Amygdala (tissue), 56 donors: Measurements from ENCODE around the gene CDK17.
A peak's percentile ranks its signal among the peaks of the same experiment; 100 is the strongest.
"Not testable (repeated sequence)": the region's sequence is repeated elsewhere in the genome, so short reads cannot be mapped to it uniquely, and the experiment has no call there.

Experiments used
- DNase-seq, 56 donors: peaks; one replicate each; lab custom pipeline; 2025; lab: John Stamatoyannopoulos, UW

Gene CDK17

DNA sequence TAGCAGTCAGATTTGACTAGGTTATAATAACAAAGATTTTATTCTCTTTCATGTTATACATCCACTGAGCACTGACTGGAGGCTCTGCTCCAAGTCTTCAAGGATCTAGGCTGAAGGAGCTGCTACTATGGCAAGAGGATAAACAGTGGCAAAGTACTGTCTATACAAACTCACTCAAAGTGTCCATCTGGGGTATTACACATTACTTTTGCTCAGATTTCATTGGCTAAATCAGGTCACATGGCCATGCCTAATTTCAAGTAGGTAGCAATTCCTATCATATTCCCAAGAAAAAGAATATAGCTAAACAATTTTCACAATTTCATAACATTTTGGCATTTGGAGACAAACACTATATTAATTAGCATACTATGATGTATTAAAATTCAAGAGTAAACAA lies 40.9 kb downstream of the CDK17 start:
- no peak for DNase-seq

DNA sequence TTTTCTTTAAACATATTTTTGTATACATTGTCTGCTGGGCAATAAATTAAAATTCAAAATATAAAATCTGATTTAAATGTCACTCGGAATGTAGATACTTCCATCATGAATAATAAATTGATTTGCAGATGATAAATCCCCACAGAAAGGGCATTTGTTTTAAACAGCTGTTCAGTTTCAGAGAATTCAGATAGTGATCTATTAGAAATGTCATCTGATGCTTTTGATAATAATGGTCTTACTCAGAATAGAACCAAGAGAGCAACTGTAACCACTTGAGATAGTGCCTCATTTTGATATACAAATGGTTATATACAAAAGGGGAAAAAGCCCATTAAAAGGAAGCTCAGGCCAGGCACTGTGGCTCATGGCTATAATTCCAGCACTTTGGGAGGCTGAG lies 43.4 kb downstream of the CDK17 start:
- DNase-seq, result no peak

DNA sequence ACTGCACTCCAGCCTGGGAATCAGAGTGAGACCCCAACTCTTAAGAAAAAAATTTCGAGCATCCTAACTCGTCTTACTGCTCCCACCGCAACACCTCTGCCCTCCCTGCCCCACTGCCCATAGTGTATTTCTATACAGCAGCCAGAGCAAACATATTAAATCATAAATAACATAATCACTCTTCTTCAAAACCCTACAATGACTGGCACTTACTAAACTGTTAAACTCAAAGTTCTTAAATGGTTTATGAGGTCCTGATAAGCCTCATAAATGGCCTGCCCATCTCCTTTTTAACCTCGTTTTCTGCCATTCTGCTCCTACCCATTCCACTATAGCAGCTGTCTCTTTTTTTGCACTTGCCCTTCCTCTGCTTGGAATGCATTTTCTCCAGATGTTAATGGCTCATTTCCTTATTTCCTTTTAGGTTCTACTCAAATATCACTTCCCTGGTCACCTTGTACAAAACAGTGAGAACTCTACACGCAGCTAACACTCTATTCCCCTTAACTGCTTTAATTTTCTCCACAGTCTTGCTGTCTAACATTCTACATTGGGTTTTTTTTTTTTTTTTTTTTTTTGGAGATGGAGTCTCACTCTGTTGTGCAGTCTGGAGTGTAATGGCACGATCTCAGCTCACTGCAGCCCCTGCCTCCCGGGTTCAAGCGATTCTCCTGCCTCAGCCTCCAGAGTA lies 45.2 kb downstream of the CDK17 start:
- no peak for DNase-seq

DNA sequence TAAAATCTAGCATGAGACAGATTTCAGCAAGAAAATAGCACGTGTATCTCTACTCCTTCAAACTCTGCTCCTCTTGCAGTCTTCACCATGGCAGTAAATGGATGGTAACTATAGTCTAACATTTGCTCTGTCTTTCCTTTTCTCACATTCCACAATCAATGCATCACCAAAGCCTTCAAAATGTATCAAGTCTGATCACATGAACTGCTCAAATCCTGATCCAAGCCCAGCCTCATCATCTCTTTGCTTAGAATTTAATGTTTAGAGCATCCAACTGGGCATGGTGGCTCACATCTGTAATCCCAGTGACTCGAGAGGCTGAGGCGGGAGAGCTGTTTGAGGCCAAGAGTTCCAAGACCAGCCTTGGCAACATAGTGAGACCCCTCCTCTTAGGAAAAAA lies 45.9 kb downstream of the CDK17 start:
- no peak for DNase-seq

DNA sequence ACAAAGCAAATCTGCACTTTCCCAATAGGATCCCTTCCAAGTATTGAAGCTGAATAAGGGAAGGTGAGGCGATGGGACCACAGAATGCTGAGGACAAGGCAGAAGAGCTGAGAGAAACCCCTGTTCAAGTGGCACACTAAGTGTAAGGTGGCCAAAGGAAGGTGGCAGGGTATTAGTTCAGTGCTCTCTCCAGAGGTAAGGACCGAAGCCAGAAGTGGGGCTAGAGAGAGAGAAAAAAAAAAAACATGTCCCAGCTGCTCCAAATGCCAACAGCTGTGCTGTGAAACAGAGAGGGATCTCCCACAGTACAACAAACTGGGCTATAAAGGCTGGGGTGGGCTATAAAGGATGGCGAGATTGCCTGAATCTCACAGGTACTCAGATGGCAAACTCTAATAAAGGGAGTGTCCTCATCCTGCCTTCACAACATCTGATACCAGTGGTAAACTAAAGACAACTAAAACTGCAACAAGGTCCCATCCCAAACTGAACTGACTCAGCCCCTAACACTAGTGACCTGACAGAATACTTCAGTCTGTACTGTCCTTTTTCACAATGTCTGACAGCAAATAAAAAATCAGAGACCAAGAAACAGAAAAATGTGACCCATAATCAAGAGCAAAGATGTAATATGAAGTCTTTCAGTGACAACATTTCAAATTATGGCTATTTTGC lies 47.9 kb downstream of the CDK17 start:
- DNase-seq, result no peak

DNA sequence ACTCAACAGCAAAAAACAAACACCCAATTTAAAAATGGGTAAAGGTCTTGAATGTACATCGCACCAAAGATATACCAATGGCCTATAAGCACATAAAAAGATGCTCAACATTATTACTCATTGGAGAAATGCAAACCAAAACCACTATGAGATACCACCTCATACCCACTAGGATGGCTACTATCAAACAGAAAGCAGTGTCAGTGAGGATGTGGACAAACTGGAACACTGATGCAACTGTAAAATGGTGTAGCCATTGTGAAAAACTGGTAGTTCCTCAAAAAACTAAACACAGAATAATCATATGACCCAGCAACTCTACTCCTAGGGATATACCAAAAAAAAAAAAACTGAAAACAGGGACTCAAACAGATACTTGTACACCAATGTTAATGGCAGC lies 49.3 kb downstream of the CDK17 start:
- no peak for DNase-seq

DNA sequence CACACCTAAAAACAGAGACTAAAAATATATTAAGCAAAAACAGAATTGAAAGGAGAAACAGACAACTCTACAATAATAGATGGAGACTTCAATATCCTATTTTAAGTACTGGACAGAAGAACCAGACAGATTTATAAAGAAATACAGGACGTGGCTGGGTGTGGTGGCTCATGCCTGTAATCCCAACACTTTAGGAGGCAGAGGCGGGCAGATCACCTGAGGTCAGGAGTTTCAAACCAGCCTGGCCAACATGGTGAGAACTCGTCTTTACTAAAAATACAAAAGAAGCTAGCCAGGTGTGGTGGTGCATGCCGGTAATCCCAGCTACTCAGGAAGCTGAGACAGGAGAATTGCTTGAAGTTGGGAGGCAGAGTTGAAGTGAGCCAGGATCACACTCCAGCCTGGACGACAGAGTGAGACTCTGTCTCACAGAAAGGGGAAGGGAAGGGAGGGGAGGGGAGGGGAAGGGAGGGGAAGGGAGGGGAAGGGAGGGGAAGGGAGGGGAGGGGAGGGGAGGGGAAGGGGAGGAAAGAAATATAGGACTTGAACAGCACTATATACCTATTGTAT lies 53.0 kb downstream of the CDK17 start:
- peak in 1 of 56 donors; percentile 7 for DNase-seq

DNA sequence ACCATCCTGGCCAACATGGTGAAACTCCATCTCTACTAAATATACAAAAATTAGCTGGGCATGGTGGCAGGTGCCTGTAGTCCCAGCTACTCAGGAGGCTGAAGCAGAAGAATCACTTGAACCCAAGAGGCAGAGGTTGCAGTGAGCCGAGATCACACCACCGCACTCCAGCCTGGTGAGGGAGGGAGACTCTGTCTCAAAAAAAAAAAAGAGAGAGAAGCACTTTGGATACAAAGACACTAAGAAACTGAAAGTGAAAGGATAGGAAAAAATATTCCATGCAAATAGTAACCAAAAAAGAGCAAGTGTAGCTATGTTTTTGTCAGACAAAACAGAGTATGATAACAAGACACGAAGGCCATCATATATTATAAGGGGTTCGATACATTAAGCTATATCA lies 53.5 kb downstream of the CDK17 start:
- not testable (repeated sequence) for DNase-seq

DNA sequence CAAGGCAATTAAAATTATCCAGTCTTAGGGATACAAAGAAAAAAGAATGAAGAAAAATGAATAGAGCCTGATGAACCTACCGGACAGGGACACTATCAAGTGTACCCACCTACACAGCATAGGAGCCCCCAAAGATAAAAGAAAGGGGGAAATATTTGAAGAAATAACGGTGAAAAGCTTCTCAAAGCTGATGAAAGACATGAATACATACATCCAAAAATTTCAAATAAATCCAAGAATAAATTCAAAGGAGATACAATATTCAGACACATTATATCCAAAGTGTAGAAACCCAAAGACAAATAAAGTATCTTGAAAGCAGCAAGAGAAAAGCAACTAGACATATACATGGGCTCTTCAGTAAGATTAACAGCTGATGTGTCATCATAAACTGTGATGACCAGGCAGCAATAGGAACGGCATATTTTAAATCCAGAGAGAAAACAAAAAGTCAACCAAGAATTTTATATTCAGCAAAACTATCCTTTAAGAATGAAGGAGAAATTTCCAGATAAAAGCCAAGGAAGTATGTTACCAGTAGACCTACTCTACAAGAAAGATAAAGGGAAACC lies 56.0 kb downstream of the CDK17 start:
- DNase-seq, result no peak

DNA sequence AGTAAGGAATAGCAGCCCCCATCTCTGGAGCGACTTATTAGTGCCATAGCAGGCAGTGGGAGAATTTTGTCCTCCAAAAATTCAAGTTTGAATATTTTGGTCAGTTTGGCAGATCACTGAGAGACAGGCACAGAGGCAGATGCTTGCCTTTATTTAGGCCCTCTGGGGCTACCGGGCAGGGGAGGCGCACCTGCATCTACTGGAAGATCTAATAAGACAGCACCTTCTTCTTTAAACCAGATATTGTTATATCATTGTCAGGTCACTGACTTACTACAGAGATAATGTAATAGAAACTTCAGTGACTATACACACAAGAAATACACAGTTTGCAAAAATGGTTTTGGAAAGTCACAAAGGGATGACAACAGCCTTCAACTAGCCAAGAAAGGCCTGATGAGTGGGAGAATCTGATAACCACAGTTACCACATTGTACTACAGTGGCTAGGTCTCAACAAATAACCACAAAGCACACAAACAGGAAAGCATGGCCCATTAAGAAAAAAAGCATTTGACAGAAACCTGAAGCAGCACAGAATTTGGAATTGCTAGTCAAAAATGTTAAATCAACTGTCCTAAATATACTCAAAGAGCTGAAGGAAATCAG lies 56.8 kb downstream of the CDK17 start:
- DNase-seq, result no peak

DNA sequence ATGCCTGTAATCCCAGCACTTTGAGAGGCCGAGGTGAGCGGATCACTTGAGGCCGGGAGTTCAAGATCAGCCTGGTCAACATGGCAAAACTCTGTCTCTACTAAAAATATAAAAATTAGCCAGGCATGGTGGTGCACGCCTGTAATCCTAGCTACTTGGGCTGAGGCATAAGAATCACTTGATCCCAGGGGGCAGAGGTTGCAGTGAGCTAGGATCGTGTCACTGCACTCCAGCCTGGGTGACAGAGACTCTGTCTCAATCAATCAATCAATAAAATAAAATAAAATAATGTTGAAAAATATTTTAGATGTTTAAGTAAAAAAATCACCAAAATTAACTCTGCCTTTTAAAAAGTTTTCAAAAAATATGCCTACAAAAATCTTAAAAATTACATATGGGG lies 60.6 kb downstream of the CDK17 start:
- not testable (repeated sequence) for DNase-seq

DNA sequence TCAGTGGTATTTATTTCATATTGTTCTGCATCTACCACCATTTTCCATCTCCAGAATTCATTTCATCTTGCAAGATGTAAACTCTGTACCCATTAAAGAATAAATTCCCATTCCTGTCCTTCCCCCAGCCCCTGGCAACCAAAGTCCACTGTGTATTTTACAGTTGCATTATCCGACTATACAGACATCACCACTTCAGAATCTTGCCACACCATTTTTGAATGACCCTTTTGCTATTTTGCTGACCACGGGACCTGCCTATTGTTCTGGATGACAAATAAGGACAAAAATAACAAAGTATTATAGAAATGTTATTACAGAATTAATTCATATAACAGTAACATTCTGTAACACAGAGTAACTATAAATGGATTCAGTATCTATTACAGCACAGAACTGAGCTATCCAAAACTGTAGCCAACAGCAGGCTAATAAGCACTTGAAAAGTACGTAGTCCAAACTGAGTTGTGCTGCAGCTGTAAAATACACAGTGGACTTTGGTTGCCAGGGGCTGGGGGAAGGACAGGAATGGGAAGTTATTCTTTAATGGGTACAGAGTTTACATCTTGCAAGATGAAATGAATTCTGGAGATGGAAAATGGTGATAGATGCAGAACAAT lies 61.3 kb downstream of the CDK17 start:
- DNase-seq, result no peak

DNA sequence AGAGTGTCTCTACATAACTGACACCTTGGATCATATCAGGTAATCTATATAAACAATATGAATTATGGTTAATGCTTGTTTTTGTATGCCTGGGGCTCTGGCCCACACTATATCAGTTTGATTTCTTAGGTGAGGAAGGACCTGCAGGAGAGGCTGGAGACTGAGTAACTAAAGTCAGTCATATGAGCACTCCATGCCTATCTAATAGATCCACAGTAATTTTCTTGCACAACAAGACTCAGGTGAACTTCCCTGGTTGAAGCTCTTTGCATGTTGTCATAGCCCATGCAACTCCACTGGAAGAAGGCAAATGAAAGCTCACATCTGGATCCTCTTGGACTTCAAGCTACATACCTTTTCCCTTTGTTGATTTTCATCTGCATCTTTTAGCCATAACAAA lies 62.3 kb downstream of the CDK17 start:
- DNase-seq, result no peak

DNA sequence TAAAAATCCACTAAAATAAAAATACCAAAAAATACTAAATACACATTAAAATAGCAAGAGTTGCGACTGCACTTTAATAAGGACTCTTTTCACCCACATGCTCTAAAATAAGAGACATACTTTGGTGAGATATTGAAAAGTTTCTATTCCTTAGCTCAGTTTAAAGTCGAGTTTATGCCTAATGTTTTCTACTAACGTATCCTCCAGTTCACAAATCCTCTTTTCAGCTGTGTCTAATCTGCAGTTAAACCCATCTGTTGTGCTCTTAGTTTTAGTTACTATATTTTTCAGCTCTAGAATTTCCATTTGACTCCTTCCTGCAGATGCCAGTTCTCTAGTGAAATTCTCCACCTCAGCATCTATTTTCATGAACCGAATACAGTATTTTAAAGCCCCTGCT lies 63.8 kb downstream of the CDK17 start:
- DNase-seq, result no peak

DNA sequence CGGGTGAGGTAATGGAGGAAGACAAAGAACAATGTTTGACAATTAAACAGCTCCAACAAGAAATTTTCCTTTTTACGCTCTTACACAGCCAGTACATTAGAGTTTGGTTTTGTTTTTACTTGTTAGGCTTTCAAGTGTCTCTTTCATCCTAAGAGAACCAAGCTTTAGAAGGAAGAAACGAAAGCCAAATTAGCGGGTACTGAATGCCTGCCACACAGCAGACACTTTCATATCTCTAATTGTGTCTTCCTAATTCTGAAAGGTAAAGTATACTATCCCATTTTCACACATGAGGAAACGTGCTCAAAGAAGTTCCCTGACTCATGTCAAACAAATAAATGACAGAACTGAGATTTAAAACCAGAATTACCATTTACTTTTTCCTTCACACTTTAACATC lies 65.0 kb downstream of the CDK17 start:
- DNase-seq, result no peak

DNA sequence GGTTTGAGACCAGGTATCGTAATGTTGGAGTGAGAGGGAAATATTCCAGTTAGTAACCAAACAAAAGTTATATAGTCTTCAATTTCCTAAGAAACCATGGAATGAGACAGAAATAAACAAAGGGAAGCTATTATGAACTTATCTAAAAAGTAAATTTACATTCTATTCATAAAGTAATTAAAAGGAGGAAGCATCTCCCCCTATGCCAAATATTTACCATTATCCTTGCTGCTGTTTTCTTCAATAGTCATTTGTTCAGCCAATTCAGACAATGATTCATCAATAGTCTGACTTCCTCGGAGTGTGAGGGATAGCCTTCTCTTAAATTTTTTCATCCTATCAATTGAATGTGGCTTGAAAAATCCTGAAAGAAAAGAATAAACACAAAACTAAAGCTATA lies 65.7 kb downstream of the CDK17 start:
- no peak for DNase-seq

DNA sequence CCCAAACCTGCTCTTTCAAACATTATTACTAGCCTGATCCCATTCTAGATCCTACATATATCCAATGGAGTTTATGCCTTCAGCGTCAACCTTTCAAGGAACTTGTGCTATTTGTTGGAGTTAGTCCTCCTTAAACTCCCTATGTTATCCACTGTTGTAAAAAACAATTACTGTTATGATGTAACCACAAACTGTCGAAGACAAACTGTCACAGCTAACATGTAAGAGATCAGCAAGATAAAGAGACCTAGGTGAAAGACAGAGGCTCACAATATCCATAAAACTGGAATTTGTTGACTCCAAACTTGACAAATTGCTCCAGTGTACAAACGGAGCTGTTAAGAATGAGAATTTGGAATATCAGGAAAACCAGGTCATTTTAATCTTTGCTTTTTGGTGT lies 70.7 kb downstream of the CDK17 start:
- no peak for DNase-seq

DNA sequence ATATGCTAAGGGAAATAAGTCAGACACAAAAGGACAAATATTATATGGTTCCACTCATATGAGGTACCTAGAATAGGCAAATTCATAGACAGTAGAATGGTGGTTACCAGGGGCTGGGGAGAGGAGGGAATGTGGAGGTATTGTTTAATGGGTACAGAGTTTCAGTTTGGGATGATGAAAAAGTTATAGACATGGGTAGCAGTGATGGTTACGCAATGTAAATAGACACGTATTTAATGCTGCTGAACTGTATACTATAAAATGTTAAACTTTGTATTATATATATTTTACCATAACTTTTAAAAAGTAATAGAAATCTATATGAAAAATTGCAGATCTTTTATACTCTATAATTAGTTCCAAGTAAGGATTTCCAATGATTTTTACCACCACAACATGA lies 71.2 kb downstream of the CDK17 start:
- DNase-seq, result no peak

DNA sequence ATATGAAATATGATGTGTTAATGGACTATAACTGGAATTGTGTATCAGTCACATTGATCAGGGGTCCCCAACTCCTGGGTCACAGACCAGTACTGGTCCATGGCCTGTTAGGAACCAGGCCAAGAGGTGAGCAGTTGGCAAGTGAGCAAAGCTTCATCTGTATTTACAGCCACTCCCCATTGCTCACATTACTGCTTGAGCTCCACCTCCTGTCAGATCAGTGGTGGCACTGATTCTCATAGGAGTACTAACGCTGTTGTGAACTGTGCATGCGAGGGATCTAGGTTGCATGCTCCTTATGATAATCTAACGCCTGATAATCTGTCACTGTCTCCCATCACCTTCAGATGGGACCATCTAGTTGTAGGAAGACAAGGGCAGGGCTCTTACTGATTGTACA lies 72.3 kb downstream of the CDK17 start:
- DNase-seq, result no peak

DNA sequence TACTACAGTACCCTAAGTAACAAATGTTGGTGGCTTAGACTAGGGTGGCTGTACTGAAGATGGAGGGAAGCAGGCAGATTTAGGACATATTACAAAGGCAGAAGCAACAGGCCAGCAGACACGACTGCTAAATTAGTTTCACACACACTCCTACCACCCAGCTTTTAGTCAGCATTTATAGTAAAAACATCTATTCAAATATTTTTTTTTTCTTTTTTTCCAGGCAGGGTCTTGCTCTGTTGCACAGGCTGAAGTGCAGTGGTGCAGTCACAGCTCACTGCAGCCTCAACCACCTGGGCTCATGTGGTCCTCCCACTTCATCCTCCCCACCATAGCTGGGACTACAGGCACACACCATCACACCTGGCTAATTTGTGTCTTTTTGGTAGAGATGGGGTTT lies 72.9 kb downstream of the CDK17 start:
- DNase-seq, result no peak

DNA sequence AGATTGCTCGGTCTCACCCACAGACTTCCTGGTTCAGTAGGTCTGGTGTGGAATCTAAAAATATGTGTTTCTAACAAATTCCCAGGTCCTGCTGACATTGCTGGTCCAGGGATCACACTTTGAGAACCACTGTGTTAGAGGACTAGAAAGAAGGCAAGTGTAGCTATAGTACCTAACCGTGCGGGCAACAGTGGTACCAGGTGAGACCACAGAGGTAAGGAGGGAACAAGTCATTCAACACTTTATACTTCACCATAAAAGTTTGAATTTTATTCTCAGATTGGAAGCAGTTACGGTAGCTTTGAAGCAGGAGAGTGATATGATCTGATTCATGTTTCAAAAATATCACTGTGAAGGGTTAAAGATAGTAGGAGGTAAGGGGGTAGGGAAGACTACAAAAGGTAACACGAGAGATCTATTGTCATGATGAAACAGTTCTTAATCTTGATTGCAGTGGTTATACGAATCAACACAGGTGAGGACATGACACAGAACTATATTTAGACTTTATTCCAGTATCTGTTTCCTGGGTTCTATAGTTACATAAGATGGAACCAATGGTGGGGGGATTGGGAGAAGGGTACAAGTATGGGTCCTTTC lies 73.5 kb downstream of the CDK17 start:
- no peak for DNase-seq
